HEK293 (cell line): ENCODE data around the gene CELF4.
A peak's percentile ranks its signal among the peaks of the same experiment; 100 is the strongest.

Experiments
- CTCF ChIA-PET: fragments of 350-600 bp; formaldehyde crosslinking; extraction: SDS; loops from one replicate; lab custom pipeline; 2021; ENCODE audit warnings: antibody characterized with exemption; lab: Yijun Ruan, JAX
- POLR2A ChIA-PET: fragments of 300-600 bp; formaldehyde crosslinking; extraction: SDS; loops from one replicate; lab custom pipeline; 2020; ENCODE audit warnings: antibody characterized with exemption, inconsistent platforms; lab: Yijun Ruan, JAX
- H3K27ac ChIP-seq: fragments of 200-500 bp; sonication (Bioruptor generic); 2 replicates; pipeline ENCODE4 v1.5.1; 2014; ENCODE audit warnings: low read depth, low read length, control low read depth, inconsistent platforms; ENCODE audit errors: extremely low read depth
- H3K36me3 ChIP-seq, 2 experiments: fragments of 200-500 bp in 1 of 2; sonication (Bioruptor generic) in 1 of 2; 1 replicate in 1 of 2; 2 replicates in 1 of 2; pipeline ENCODE4 v1.5.1; 2014 to 2017; ENCODE audit warnings: inconsistent platforms in 2 of 2, low read length in 2 of 2; ENCODE audit not compliant: control insufficient read depth in 2 of 2, insufficient read depth in 1 of 2
- H3K4me1 ChIP-seq: fragments of 200-500 bp; sonication (Bioruptor generic); 2 replicates; pipeline ENCODE4 v1.5.1; 2014; ENCODE audit warnings: mild to moderate bottlenecking, low read length, inconsistent platforms; ENCODE audit not compliant: control insufficient read depth, insufficient read depth
- H3K4me3 ChIP-seq: 2 replicates; pipeline ENCODE4 v1.5.1; 2011; ENCODE audit warnings: low read depth, mild to moderate bottlenecking, control low read depth, low read length, moderate library complexity
- H3K9me3 ChIP-seq: fragments of 200-500 bp; sonication (Bioruptor generic); 2 replicates; pipeline ENCODE4 v1.5.1; 2014; ENCODE audit warnings: low read depth, low read length, inconsistent platforms; ENCODE audit not compliant: control insufficient read depth, insufficient read depth
- GLIS1 ChIP-seq: fragments of 450-650 bp; formaldehyde crosslinking; IDR thresholded peaks from 2 replicates; pipeline ENCODE4 v1.5.1; 2016; ENCODE audit warnings: missing biosample characterization, missing genetic modification characterization
- GLIS2 ChIP-seq: fragments of 450-650 bp; formaldehyde crosslinking; IDR thresholded peaks from 2 replicates; pipeline ENCODE4 v1.5.1; 2016; ENCODE audit warnings: missing biosample characterization, missing genetic modification characterization
- PRDM10 ChIP-seq: fragments of 450-650 bp; formaldehyde crosslinking; IDR thresholded peaks from 2 replicates; pipeline ENCODE4 v1.5.1; 2016; ENCODE audit warnings: missing biosample characterization, missing genetic modification characterization
- REPIN1 ChIP-seq: fragments of 450-650 bp; formaldehyde crosslinking; IDR thresholded peaks from 2 replicates; pipeline ENCODE4 v1.5.1; 2017; ENCODE audit warnings: missing biosample characterization, missing genetic modification characterization, low read depth
- ZBTB10 ChIP-seq: fragments of 450-650 bp; formaldehyde crosslinking; IDR thresholded peaks from 2 replicates; pipeline ENCODE4 v1.5.1; 2016; ENCODE audit warnings: missing biosample characterization, missing genetic modification characterization
- ZBTB21 ChIP-seq: fragments of 450-650 bp; formaldehyde crosslinking; IDR thresholded peaks from 2 replicates; pipeline ENCODE4 v1.5.1; 2017; ENCODE audit warnings: missing biosample characterization, missing genetic modification characterization
- ZBTB26 ChIP-seq: fragments of 450-650 bp; formaldehyde crosslinking; optimal IDR thresholded peaks from 2 replicates; pipeline ENCODE3; 2016; ENCODE audit warnings: missing biosample characterization, mild to moderate bottlenecking, missing genetic modification characterization
- ZFHX2 ChIP-seq: fragments of 450-650 bp; formaldehyde crosslinking; conservative IDR thresholded peaks from 2 replicates; pipeline ENCODE4 v1.5.1; 2016; ENCODE audit warnings: missing biosample characterization, missing genetic modification characterization
- ZIC2 ChIP-seq: fragments of 450-650 bp; formaldehyde crosslinking; IDR thresholded peaks from 2 replicates; pipeline ENCODE4 v1.5.1; 2016; ENCODE audit warnings: missing biosample characterization, missing genetic modification characterization
- ZNF335 ChIP-seq: fragments of 450-650 bp; formaldehyde crosslinking; conservative IDR thresholded peaks from 2 replicates; pipeline ENCODE4 v1.5.1; 2016; ENCODE audit warnings: missing biosample characterization, missing genetic modification characterization
- ZNF398 ChIP-seq: fragments of 450-650 bp; formaldehyde crosslinking; IDR thresholded peaks from 2 replicates; pipeline ENCODE4 v1.5.1; 2017; ENCODE audit warnings: missing biosample characterization, missing genetic modification characterization
- ZNF518A ChIP-seq: fragments of 450-650 bp; formaldehyde crosslinking; conservative IDR thresholded peaks from 2 replicates; pipeline ENCODE4 v1.5.1; 2016; ENCODE audit warnings: low read depth, missing biosample characterization, missing genetic modification characterization
- ZNF585B ChIP-seq: fragments of 450-650 bp; formaldehyde crosslinking; IDR thresholded peaks from 2 replicates; pipeline ENCODE4 v1.5.1; 2016; ENCODE audit warnings: missing biosample characterization, missing genetic modification characterization
- ZNF677 ChIP-seq: fragments of 450-650 bp; IDR thresholded peaks from 2 replicates; pipeline ENCODE4 v1.5.0; 2018; ENCODE audit warnings: missing biosample characterization, mild to moderate bottlenecking, missing genetic modification characterization, moderate library complexity

Gene CELF4

GRCh38 chr18:37566479-37567060, 972 bp upstream of the CELF4 start:
- peak overlapping the region; percentile 32 for H3K4me3 ChIP-seq
- no peaks in the 10 kb centered on the region for H3K9me3 ChIP-seq
- ChIA-PET CTCF (interaction anchor here (0.6 kb wide), 1 partner anchor 90 kb away, joined by 3 read pairs; no protein-coding TSS in a partner anchor), POLR2A (no interaction called here)
- H3K27ac ChIP-seq: no peak overlapping the region
- no peaks in the 10 kb centered on the region for H3K4me1 ChIP-seq
- no peaks in the 10 kb centered on the region for H3K36me3 ChIP-seq
- TF ChIP-seq ZNF335 (tag by site-specific recombination) (peak; percentile 77), ZBTB21 (no peak), PRDM10 (tag by site-specific recombination) (peak; percentile 47; the same call in 1 of the 2 replicates), ZBTB10 (tag by site-specific recombination) (no peak), ZNF677 (tag by site-specific recombination) (no peak), REPIN1 (tag by site-specific recombination) (no peak), GLIS2 (tag by site-specific recombination) (peak; percentile 49; the same call in 1 of the 2 replicates), ZNF518A (no peak), ZNF398 (0 out of 2 replicates have a peak, but pooled peaks have one; percentile 20), ZBTB26 (tag by site-specific recombination) (peak; percentile 21), ZNF585B (tag by site-specific recombination) (no peak), ZFHX2 (tag by site-specific recombination) (peak; percentile 49; the same call in 1 of the 2 replicates), GLIS1 (tag by site-specific recombination) (peak; percentile 52), ZIC2 (0 out of 2 replicates have a peak, but pooled peaks have one; percentile 15)
